ENCODE measurements around the gene PCLAF.

The PCLAF gene

DNA sequence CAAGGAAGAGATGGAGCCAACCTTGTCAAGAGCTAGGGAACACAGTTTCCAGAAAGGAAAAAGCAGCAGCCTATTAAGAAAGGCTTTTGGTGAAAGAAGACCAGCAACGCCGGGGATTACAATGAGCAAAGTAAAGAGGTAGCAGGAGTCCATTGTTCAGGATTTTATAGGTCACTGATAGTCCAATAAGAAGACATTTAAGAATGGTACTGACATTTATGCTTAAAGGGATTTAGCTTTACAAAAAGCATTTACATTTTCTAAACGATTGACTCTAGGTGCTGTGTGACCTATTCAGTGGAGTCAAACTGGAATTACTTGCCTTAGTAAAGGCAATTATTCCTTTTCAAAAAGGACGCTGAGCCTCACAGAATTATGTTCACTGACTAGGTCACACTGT, 66.0 kb downstream of the PCLAF start:
- Histone ChIP-seq H3K9me2 (replicated peaks; ENCODE audit: insufficient read depth, low read length) (no peaks in the 10 kb centered on the region), H3K4me3 (ENCODE audit: insufficient read depth, low read length, poor library complexity, severe bottlenecking) (no peak overlapping the region)

DNA sequence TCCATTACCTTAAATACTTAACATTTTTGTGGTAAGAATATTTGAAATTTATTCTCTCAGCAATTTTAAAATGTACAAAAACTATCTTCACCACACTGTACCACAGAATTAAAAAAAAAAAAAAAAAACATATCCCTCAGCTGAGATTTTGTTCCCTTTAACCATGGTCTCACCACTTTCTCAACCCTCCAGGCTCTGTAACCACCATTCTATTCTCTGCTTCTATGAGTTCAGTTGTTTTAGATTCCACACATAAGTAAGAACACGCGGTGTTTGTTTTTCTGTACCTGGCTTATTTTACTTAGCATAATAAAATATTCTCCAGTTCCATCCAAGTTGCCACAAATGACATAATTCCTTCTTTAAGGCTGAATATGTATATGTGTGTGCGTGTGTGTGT, 66.8 kb downstream of the PCLAF start:
- Histone ChIP-seq H3K36me3 (ENCODE audit: low read length) (no peaks in the 10 kb centered on the region), H3K4me2 (ENCODE audit: low read depth, low read length, poor library complexity, severe bottlenecking) (no peak overlapping the region), H3K9me3 (ENCODE audit: insufficient read depth, low read length) (no peaks in the 10 kb centered on the region), H3K27ac (ENCODE audit: low read depth, low read length) (no peak overlapping the region), H3K9ac (ENCODE audit: low read length) (no peak overlapping the region), H4K20me1 (ENCODE audit: low read depth, low read length) (no peaks in the 10 kb centered on the region), H3F3A (ENCODE audit: insufficient read depth) (0 out of 2 replicates have a peak, but pooled peaks cover 6% of the 10 kb centered on the region), H2AFZ (ENCODE audit: low read depth, low read length, severe bottlenecking) (no peak overlapping the region), H3K27me3 (ENCODE audit: low read length) (no peaks in the 10 kb centered on the region), H3K9me2 (replicated peaks; ENCODE audit: insufficient read depth, low read length) (no peaks in the 10 kb centered on the region), H3K79me2 (ENCODE audit: insufficient read depth, low read length) (peaks cover 16% of the 10 kb centered on the region), H3K4me3 (ENCODE audit: insufficient read depth, low read length, poor library complexity, severe bottlenecking) (no peak overlapping the region)
- no peak for TF ChIP-seq EZH2phosphoT487 (conservative IDR thresholded peaks at IDR 0.05; ENCODE audit: low read length)
- TF ChIP-seq, protein P1, sequence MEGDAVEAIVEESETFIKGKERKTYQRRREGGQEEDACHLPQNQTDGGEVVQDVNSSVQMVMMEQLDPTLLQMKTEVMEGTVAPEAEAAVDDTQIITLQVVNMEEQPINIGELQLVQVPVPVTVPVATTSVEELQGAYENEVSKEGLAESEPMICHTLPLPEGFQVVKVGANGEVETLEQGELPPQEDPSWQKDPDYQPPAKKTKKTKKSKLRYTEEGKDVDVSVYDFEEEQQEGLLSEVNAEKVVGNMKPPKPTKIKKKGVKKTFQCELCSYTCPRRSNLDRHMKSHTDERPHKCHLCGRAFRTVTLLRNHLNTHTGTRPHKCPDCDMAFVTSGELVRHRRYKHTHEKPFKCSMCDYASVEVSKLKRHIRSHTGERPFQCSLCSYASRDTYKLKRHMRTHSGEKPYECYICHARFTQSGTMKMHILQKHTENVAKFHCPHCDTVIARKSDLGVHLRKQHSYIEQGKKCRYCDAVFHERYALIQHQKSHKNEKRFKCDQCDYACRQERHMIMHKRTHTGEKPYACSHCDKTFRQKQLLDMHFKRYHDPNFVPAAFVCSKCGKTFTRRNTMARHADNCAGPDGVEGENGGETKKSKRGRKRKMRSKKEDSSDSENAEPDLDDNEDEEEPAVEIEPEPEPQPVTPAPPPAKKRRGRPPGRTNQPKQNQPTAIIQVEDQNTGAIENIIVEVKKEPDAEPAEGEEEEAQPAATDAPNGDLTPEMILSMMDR (IDR thresholded peaks at IDR 0.05; ENCODE audit: insufficient read depth, low read length, poor library complexity, severe bottlenecking), result no peak

More for the DNA sequence above, 66.0 kb downstream of the PCLAF start:
- Histone ChIP-seq H3F3A (ENCODE audit: insufficient read depth) (0 out of 2 replicates have a peak, but pooled peaks cover 6% of the 10 kb centered on the region), H3K9me3 (ENCODE audit: insufficient read depth, low read length) (no peaks in the 10 kb centered on the region), H3K9ac (ENCODE audit: low read length) (no peak overlapping the region), H3K27ac (ENCODE audit: low read depth, low read length) (no peak overlapping the region), H4K20me1 (ENCODE audit: low read depth, low read length) (no peaks in the 10 kb centered on the region), H3K27me3 (ENCODE audit: low read length) (no peaks in the 10 kb centered on the region), H3K36me3 (ENCODE audit: low read length) (no peaks in the 10 kb centered on the region), H3K4me2 (ENCODE audit: low read depth, low read length, poor library complexity, severe bottlenecking) (no peak overlapping the region), H2AFZ (ENCODE audit: low read depth, low read length, severe bottlenecking) (no peak overlapping the region), H3K79me2 (ENCODE audit: insufficient read depth, low read length) (peaks cover 16% of the 10 kb centered on the region)
- TF ChIP-seq, protein P1 (IDR thresholded peaks at IDR 0.05; ENCODE audit: insufficient read depth, low read length, poor library complexity, severe bottlenecking), result no peak
- TF ChIP-seq EZH2phosphoT487 (conservative IDR thresholded peaks at IDR 0.05; ENCODE audit: low read length), result no peak
